Kidney epithelial cell (primary cell): ENCODE measurements around the gene RNF150. TPM values are rescaled to one million over a fixed set of nuclear protein-coding genes. Genes with fewer than 3 reads are reported as not detected.

Experiments
- DNase-seq: peaks from one replicate; pipeline ENCODE4 v3.0.0-alpha.2; 2010; ENCODE audit warnings: low read depth
- H3K27me3 ChIP-seq: 2 replicates; pipeline ENCODE4 v1.6.0; 2011; ENCODE audit warnings: low read length; ENCODE audit not compliant: control insufficient read depth, insufficient read depth
- H3K36me3 ChIP-seq: 2 replicates; pipeline ENCODE4 v1.5.1; 2011; ENCODE audit warnings: low read length; ENCODE audit not compliant: control insufficient read depth, insufficient read depth
- H3K4me3 ChIP-seq: 2 replicates; pipeline ENCODE4 v1.5.1; 2011; ENCODE audit warnings: low read depth, mild to moderate bottlenecking, control low read depth, low read length
- total RNA-seq: library from RNA; depleted of rRNA; stranded (reverse); fragments of >200 nt; gene quantifications from 2 replicates; pipeline ENCODE4 v1.2.3, GENCODE V29; 2015
- TF ChIP-seq, protein P1 (sequence below): IDR thresholded peaks from 2 replicates; pipeline ENCODE4 v1.5.1; 2011; ENCODE audit warnings: mild to moderate bottlenecking, moderate library complexity, low read length, control low read depth, inconsistent platforms; ENCODE audit not compliant: insufficient read depth, poor library complexity, severe bottlenecking

Gene RNF150
- total RNA-seq, 1 donor from 2014 or later: 5.4 TPM

DNA sequence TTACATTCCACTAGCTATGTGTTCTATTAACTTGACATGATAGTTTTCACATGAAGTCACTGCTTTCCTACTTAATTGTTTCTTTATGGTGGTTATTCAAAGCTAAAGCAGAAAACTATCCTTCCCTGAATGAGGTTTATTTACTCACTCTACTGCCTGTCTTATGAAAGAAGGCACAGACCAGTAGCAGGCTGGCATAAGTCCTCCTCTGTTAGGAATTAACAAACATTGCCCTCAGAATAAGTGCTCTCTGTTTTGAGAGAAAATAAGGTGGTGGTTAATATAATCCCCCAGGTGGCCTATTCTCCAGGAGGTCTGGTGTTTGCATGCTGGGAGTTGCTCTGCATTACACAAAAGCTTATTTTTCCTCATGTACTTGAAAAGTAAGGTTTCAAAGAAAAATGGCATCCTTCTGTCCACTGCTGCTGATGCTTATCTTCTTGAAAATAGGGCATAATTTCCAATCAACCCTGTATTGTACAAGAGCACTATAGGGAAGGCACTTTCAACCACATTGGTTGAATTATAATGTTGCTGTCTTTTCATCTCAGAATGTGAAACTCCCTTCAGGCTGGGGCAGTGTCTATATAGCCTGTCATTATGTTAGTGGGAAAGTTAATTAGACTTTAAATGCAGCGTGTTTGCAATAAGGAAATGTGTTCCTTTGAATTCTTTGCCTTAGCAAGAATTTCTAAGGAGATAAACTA, 257.4 kb downstream of the RNF150 start:
- Histone ChIP-seq H3K36me3 (no peaks in the 10 kb centered on the region), H3K4me3 (no peak overlapping the region), H3K27me3 (no peaks in the 10 kb centered on the region)
- DNase-seq: no peak
- TF ChIP-seq, protein P1, sequence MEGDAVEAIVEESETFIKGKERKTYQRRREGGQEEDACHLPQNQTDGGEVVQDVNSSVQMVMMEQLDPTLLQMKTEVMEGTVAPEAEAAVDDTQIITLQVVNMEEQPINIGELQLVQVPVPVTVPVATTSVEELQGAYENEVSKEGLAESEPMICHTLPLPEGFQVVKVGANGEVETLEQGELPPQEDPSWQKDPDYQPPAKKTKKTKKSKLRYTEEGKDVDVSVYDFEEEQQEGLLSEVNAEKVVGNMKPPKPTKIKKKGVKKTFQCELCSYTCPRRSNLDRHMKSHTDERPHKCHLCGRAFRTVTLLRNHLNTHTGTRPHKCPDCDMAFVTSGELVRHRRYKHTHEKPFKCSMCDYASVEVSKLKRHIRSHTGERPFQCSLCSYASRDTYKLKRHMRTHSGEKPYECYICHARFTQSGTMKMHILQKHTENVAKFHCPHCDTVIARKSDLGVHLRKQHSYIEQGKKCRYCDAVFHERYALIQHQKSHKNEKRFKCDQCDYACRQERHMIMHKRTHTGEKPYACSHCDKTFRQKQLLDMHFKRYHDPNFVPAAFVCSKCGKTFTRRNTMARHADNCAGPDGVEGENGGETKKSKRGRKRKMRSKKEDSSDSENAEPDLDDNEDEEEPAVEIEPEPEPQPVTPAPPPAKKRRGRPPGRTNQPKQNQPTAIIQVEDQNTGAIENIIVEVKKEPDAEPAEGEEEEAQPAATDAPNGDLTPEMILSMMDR: no peak

- Histone ChIP-seq H3K4me3 (no peak overlapping the region), H3K36me3 (no peaks in the 10 kb centered on the region), H3K27me3 (no peaks in the 10 kb centered on the region)
- DNase-seq: no peak
- TF ChIP-seq, protein P1: no peak
Observed at GRCh38 chr4:140874056-140874455, 259.2 kb downstream of the RNF150 start.

- no peaks in the 10 kb centered on the region for H3K27me3 ChIP-seq
- TF ChIP-seq, protein P1: no peak
- DNase-seq: no peak
- no peak overlapping the region for H3K4me3 ChIP-seq
- H3K36me3 ChIP-seq: no peaks in the 10 kb centered on the region
Observed at GRCh38 chr4:140871368-140871767, 261.9 kb downstream of the RNF150 start.

GRCh38 chr4:140870427-140870826, 262.8 kb downstream of the RNF150 start:
- no peak for DNase-seq
- Histone ChIP-seq H3K4me3 (no peak overlapping the region), H3K27me3 (no peaks in the 10 kb centered on the region), H3K36me3 (no peaks in the 10 kb centered on the region)
- TF ChIP-seq, protein P1: no peak

GRCh38 chr4:140869446-140869845, 263.8 kb downstream of the RNF150 start:
- Histone ChIP-seq H3K27me3 (no peaks in the 10 kb centered on the region), H3K4me3 (no peak overlapping the region), H3K36me3 (no peaks in the 10 kb centered on the region)
- TF ChIP-seq, protein P1: no peak
- no peak for DNase-seq

DNA sequence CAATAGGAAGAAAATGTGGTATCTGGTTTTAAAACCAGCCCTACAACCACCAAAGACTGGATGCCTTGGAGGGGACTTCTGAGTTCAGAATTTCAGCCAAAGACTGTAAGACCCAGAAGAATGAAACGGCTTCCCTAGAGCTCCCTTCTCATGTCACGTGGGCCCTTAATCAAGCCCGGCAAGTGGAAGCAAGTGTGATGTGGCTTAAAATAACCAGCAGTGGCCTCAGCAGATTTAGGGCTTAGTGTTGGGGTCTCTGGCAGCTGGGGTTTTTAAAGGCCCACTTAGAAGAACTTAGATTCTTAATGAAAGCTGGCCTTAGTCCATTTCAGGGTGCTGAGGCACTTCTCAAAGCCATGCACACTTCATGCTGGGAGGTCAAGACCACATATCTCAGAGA, 265.9 kb downstream of the RNF150 start:
- TF ChIP-seq, protein P1: no peak
- Histone ChIP-seq H3K36me3 (no peaks in the 10 kb centered on the region), H3K4me3 (no peak overlapping the region), H3K27me3 (no peaks in the 10 kb centered on the region)
- DNase-seq: no peak
